Right lobe of liver (tissue), 6 donors: ENCODE results near the gene CSF1R. TPM values are rescaled to one million over a fixed set of nuclear protein-coding genes. Genes with fewer than 3 reads are reported as not detected.
A peak's percentile ranks its signal among the peaks of the same experiment; 100 is the strongest.

ENCODE experiments used
- ATAC-seq, 4 donors: fragments of 200-7000 bp; cut with Tn5 transposase; one replicate each; pipeline ENCODE4 v1.9.1; 2020; ENCODE audit warnings: mild to moderate bottlenecking in 4 of 4, moderate library complexity in 4 of 4
- DNase-seq, 3 donors: peaks; one replicate each; pipeline ENCODE4 v3.0.0-alpha.2; 2020
- H3K27ac ChIP-seq, 3 donors: fragments of 200-600 bp; one replicate each; pipeline ENCODE4 v1.8.0; 2022
- H3K27me3 ChIP-seq, 2 donors: fragments of 200-600 bp; one replicate each; pipeline ENCODE4 v1.8.0; 2022
- H3K36me3 ChIP-seq, 4 donors: fragments of 200-600 bp; sonication (generic) in 1 of 4; one replicate each; pipeline versions ENCODE4 v1.5.1 to v1.8.0; 2017 to 2022; ENCODE audit warnings: control low read depth in 1 of 4
- H3K4me1 ChIP-seq, 4 donors: fragments of 200-600 bp; sonication (generic) in 1 of 4; one replicate each; pipeline versions ENCODE4 v1.5.1 to v1.8.0; 2017 to 2022; ENCODE audit warnings: control low read depth in 1 of 4
- H3K4me3 ChIP-seq, 3 donors: fragments of 200-600 bp; one replicate each; pipeline ENCODE4 v1.8.0; 2022
- H3K9me3 ChIP-seq, 4 donors: fragments of 200-600 bp; sonication (generic) in 1 of 4; one replicate each; pipeline versions ENCODE4 v1.5.1 to v1.8.0; 2017 to 2022; ENCODE audit warnings: control low read depth in 1 of 4
- CTCF ChIP-seq, 4 donors: fragments of 200-600 bp in 3 of 4; fragments of 450-650 bp in 1 of 4; IDR thresholded peaks; one replicate each; pipeline versions ENCODE4 v1.5.1 to v1.8.0; 2016 to 2022; ENCODE audit warnings: antibody characterized with exemption in 4 of 4, mild to moderate bottlenecking in 2 of 4
- POLR2A ChIP-seq: fragments of 450-650 bp; IDR thresholded peaks from one replicate; pipeline ENCODE4 v1.6.1; 2017; ENCODE audit warnings: antibody characterized with exemption, mild to moderate bottlenecking
- WGBS: methylation state at CpG from one replicate; pipeline ENCODE4 v1.1.6; 2018; ENCODE audit warnings: low coverage, low lambda C conversion rate; ENCODE audit not compliant: insufficient coverage; ENCODE audit errors: missing lambda C conversion rate; 5-methylcytosine and 5-hydroxymethylcytosine counted together
- intact Hi-C, 2 donors: fragments of 100-400 bp; cut with DNase I; formaldehyde crosslinking; loops; one replicate each; pipeline versions ENCODE4 v1.11.2 to v1.14.1; 2022
- total RNA-seq, 6 experiments: library from RNA; depleted of rRNA in 2 of 6; stranded (reverse); fragments of >200 nt in 2 of 6; fragmentation: NEBNext Ultra II Directional in 3 of 6; extraction: Animal tissue kit (Norgen Biotek cat#: 25700) in 3 of 6; gene quantifications; one replicate each; pipeline versions ENCODE4 v1.1.0 to v1.2.4, GENCODE V29; 2016 to 2023
- donor health status: DM: no; HTN: yes; CAD: no.
- donor health status: DM: no; HTN: no; CAD: no.
- donor health status: DM: no; HTN: no; CAD: no.
- donor health status: DM: no; HTN: yes; CAD: no.
- donor health status: DM: no; HTN: yes; CAD: no.

The CSF1R gene
- total RNA-seq, 6 experiments from 2014 or later = 13.0 to 45.1 (median 16.3) TPM

GRCh38 chr5:150077060-150077459 is 9.3 kb downstream of the CSF1R start:
- H3K36me3 ChIP-seq = no peaks in the 10 kb centered on the region
- 88% methylated on average over 6 of the region's 8 CpGs for WGBS
- ATAC-seq (no peak), DNase-seq (peak in 1 of 3 donors; percentile 16)
- H3K9me3 ChIP-seq = no peaks in the 10 kb centered on the region
- intact Hi-C loops = no loop called here
- no peaks in the 10 kb centered on the region for H3K4me1 ChIP-seq
- no peaks in the 10 kb centered on the region for H3K27me3 ChIP-seq
- TF ChIP-seq POLR2A (no peak), CTCF (IDR thresholded peaks at IDR 0.05) (no peak)
- H3K27ac ChIP-seq = no peak overlapping the region
- no peak overlapping the region for H3K4me3 ChIP-seq

- peak in 1 of 3 donors; percentile 21 for DNase-seq
- WGBS = 73% methylated on average over 3 of the region's 4 CpGs
- no peak for TF ChIP-seq CTCF (IDR thresholded peaks at IDR 0.05)
- TF ChIP-seq POLR2A = no peak
- Histone ChIP-seq H3K27ac (no peak overlapping the region), H3K9me3 (no peaks in the 10 kb centered on the region), H3K4me3 (no peak overlapping the region), H3K27me3 (no peaks in the 10 kb centered on the region), H3K4me1 (no peaks in the 10 kb centered on the region), H3K36me3 (no peaks in the 10 kb centered on the region)
- intact Hi-C loops = no loop called here
- no peak for ATAC-seq
These were observed 10.5 kb downstream of the CSF1R start for GRCh38 chr5:150075806-150076205.

DNA sequence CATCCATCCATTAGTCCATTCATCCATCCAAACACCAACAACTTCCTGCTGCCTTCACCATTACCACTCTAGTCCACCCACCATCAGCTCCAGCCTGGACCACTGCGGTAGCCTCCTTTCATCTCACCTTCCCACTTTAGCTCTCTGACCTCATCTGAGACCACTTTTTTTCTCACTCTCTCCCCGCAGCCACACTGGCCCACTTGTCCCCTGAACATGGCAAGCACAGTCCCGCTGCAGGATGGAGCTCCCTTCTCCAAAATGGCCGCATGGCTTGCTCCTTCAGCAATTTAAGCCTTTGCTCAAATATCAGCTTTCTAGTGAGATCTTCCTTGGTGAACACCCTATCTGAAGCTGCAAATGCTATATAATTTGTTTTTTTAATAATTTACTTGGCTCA is 11.1 kb downstream of the CSF1R start:
- H3K9me3 ChIP-seq = no peaks in the 10 kb centered on the region
- ATAC-seq (no peak), DNase-seq (peak in 1 of 3 donors; percentile 10)
- 75% methylated on average over 4 of the region's 4 CpGs for WGBS
- H3K4me3 ChIP-seq = no peak overlapping the region
- H3K4me1 ChIP-seq = no peaks in the 10 kb centered on the region
- intact Hi-C loops = no loop called here
- no peaks in the 10 kb centered on the region for H3K27me3 ChIP-seq
- TF ChIP-seq CTCF (IDR thresholded peaks at IDR 0.05) = no peak
- no peak for TF ChIP-seq POLR2A
- no peaks in the 10 kb centered on the region for H3K36me3 ChIP-seq
- no peak overlapping the region for H3K27ac ChIP-seq

DNA sequence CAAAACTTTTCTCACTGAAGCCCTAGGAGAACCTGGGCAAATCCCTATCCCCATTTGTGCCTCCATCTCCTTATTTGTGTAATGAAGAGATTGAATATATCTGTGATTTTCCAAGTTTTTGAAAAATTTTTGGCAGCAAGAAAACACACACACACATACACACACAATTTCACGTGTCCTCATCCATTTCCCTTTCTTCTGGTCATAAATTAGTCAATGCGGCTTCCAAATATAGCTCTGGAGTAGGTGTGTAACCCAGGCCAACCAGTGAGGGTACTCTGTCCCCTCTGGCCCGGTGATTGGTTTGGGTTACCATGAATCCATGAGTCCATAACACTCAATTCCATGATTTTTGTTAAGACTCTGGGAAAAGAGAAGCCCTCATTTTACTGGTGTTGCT is 12.7 kb downstream of the CSF1R start:
- Histone ChIP-seq H3K27me3 (no peaks in the 10 kb centered on the region), H3K9me3 (no peaks in the 10 kb centered on the region), H3K4me3 (no peak overlapping the region), H3K4me1 (no peaks in the 10 kb centered on the region), H3K27ac (no peak overlapping the region), H3K36me3 (no peaks in the 10 kb centered on the region)
- WGBS = 65% methylated on average over 3 of the region's 3 CpGs
- TF ChIP-seq POLR2A (no peak), CTCF (IDR thresholded peaks at IDR 0.05) (no peak)
- no peak for DNase-seq
- no peak for ATAC-seq
- intact Hi-C loops = no loop called here

DNA sequence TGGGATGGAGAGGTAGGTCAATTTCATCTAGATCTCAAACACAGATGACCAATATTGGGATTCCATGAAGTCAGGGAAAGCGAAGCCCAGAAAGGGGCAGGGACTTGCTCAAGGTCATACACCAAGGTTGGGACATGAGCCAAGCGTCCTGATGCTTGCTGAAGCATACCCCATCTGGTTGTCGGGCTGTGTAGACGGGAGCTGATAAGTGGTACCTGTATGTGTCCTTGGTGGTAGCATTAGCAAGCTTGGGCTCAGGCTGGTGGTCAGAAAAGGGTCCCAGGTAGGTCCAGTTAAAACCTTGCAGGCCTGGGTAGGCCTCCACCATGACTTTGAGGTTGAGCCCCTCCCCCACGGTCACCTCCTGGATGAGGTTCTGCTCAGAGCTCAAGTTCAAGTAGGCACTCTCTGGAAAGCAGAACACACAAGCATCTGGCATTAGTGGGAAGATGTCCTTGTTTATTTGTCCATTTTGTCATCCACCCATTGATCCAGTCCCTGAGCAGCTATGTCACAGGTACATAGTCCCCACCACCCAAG is 13.2 kb downstream of the CSF1R start:
- no peaks in the 10 kb centered on the region for H3K27me3 ChIP-seq
- H3K4me1 ChIP-seq = no peaks in the 10 kb centered on the region
- TF ChIP-seq POLR2A (no peak), CTCF (IDR thresholded peaks at IDR 0.05) (no peak)
- WGBS = 60% methylated on average over 1 of the region's 5 CpGs
- no peaks in the 10 kb centered on the region for H3K9me3 ChIP-seq
- H3K4me3 ChIP-seq = no peak overlapping the region
- peak in 1 of 3 donors; percentile 40 for DNase-seq
- intact Hi-C loops = no loop called here
- H3K36me3 ChIP-seq = no peaks in the 10 kb centered on the region
- no peak for ATAC-seq
- H3K27ac ChIP-seq = no peak overlapping the region
